Brain microvascular endothelial cell (primary cell): ENCODE measurements around the gene MCEE.
"Not testable (repeated sequence)": the region's sequence is repeated elsewhere in the genome, so short reads cannot be mapped to it uniquely, and the experiment has no call there.

Experiments
- DNase-seq: peaks from one replicate; pipeline ENCODE4 v3.0.0-alpha.2; 2020
- H3K27ac ChIP-seq: fragments of 250-450 bp; sonication (Bioruptor Pico); 2 replicates; pipeline ENCODE4 v1.5.1; 2020; ENCODE audit warnings: mild to moderate bottlenecking, moderate library complexity
- H3K27me3 ChIP-seq: fragments of 250-450 bp; sonication (Bioruptor Pico); replicated peaks from 2 replicates; pipeline ENCODE4 v1.5.1; 2020; ENCODE audit warnings: mild to moderate bottlenecking
- H3K36me3 ChIP-seq: fragments of 250-450 bp; sonication (Bioruptor Pico); replicated peaks from 2 replicates; pipeline ENCODE4 v1.5.1; 2020; ENCODE audit warnings: mild to moderate bottlenecking
- H3K4me3 ChIP-seq: 2 replicates; pipeline ENCODE4 v1.5.1; 2011; ENCODE audit warnings: low read depth, mild to moderate bottlenecking, control low read depth, low read length, moderate library complexity
- CTCF ChIP-seq: IDR thresholded peaks from 2 replicates; pipeline ENCODE4 v1.5.1; 2011; ENCODE audit warnings: low read depth, mild to moderate bottlenecking, moderate library complexity, low read length, control low read depth, inconsistent platforms; ENCODE audit errors: missing control alignments
- in situ Hi-C: cut with HindIII; loops from 2 replicates; pipeline ENCODE4 v1.10.0; 2017; ENCODE audit warnings: low sequenced_read_pairs, low pct_ligation_motif_present

MCEE gene

GRCh38 chr2:71122387-71123298 is 7.4 kb downstream of the MCEE start:
- Histone ChIP-seq H3K4me3 (no peak overlapping the region), H3K27me3 (no peaks in the 10 kb centered on the region), H3K36me3 (peaks cover 26% of the 10 kb centered on the region), H3K27ac (no peak overlapping the region)
- in situ Hi-C loops, result no loop called here
- no peak for DNase-seq
- TF ChIP-seq CTCF, result no peak

GRCh38 chr2:71121479-71121878 is 8.6 kb downstream of the MCEE start:
- DNase-seq, result no peak
- no peak for TF ChIP-seq CTCF
- in situ Hi-C loops, result no loop called here
- Histone ChIP-seq H3K27ac (no peak overlapping the region), H3K4me3 (no peak overlapping the region), H3K27me3 (no peaks in the 10 kb centered on the region), H3K36me3 (peaks cover 30% of the 10 kb centered on the region)

- no peak for DNase-seq
- Histone ChIP-seq H3K36me3 (peaks cover 30% of the 10 kb centered on the region), H3K4me3 (no peak overlapping the region), H3K27ac (no peak overlapping the region), H3K27me3 (no peaks in the 10 kb centered on the region)
- in situ Hi-C loops, result no loop called here
- no peak for TF ChIP-seq CTCF
These were observed 9.8 kb downstream of the MCEE start for GRCh38 chr2:71120195-71120594.

GRCh38 chr2:71117063-71117462 is 13.0 kb downstream of the MCEE start:
- in situ Hi-C loops, result no loop called here
- peaks cover 37% of the 10 kb centered on the region for H3K36me3 ChIP-seq

GRCh38 chr2:71113843-71114242 is 16.2 kb downstream of the MCEE start:
- Histone ChIP-seq H3K4me3 (no peak overlapping the region), H3K27me3 (no peaks in the 10 kb centered on the region), H3K27ac (no peak overlapping the region), H3K36me3 (peaks cover 37% of the 10 kb centered on the region)
- DNase-seq, result no peak
- TF ChIP-seq CTCF, result no peak
- in situ Hi-C loops, result no loop called here

More at GRCh38 chr2:71117063-71117462, 13.0 kb downstream of the MCEE start:
- no peak for TF ChIP-seq CTCF
- Histone ChIP-seq H3K27ac (no peak overlapping the region), H3K27me3 (no peaks in the 10 kb centered on the region), H3K4me3 (no peak overlapping the region)
- no peak for DNase-seq

GRCh38 chr2:71108091-71108490 is 21.9 kb downstream of the MCEE start:
- peaks cover 13% of the 10 kb centered on the region for H3K36me3 ChIP-seq
- in situ Hi-C loops, result no loop called here
- TF ChIP-seq CTCF, result no peak
- no peak overlapping the region for H3K27ac ChIP-seq
- H3K27me3 ChIP-seq, result no peaks in the 10 kb centered on the region
- DNase-seq, result no peak
- no peak overlapping the region for H3K4me3 ChIP-seq

GRCh38 chr2:71106463-71106862 is 23.6 kb downstream of the MCEE start:
- DNase-seq, in situ Hi-C loops, H3K27me3 ChIP-seq, H3K27ac ChIP-seq, H3K4me3 ChIP-seq: not testable (repeated sequence)
- H3K36me3 ChIP-seq, result peaks cover 13% of the 10 kb centered on the region
